ENCODE measurements around the gene ABCD4.

- TF ChIP-seq CTCF (IDR thresholded peaks at IDR 0.05) (no peak), POLR2AphosphoS5 (IDR thresholded peaks at IDR 0.05) (no peak), EP300 (IDR thresholded peaks at IDR 0.05) (no peak), POLR2A (IDR thresholded peaks at IDR 0.05) (no peak)
Measured at GRCh38 chr14:74309125-74310022, 6.6 kb upstream of the ABCD4 start.

Measured in gastroesophageal sphincter (tissue), 3 donors.